Pancreas (tissue), 10 donors: ENCODE measurements around the gene MAP3K8. TPM values are rescaled to one million over a fixed set of nuclear protein-coding genes. Genes with fewer than 3 reads are reported as not detected.

Experiments used
- ATAC-seq, 4 donors: fragments of 200-7000 bp; cut with Tn5 transposase; one replicate each; pipeline versions ENCODE4 v1.8.0 to v1.9.1; 2020; ENCODE audit warnings: mild to moderate bottlenecking in 4 of 4, moderate library complexity in 4 of 4
- DNase-seq, 6 donors: peaks; one replicate each; pipeline ENCODE4 v3.0.0-alpha.2; 2020
- FAIRE-seq: peaks from 2 replicates; lab custom pipeline; 2012; peaks lifted over from hg19 to GRCh38; lab: Jason Lieb, UNC
- H3K27ac ChIP-seq, 4 donors: fragments of 200-600 bp; sonication (generic); 1 replicate in 3 of 4; 2 replicates in 1 of 4; pipeline versions ENCODE4 v1.5.0 to v1.8.0; 2020
- H3K27me3 ChIP-seq, 4 donors: fragments of 200-600 bp; one replicate each; pipeline ENCODE4 v1.8.0; 2021
- H3K36me3 ChIP-seq, 3 donors: fragments of 200-600 bp; sonication (generic) in 1 of 3; one replicate each; pipeline versions ENCODE4 v1.5.0 to v1.8.0; 2020 to 2021
- H3K4me1 ChIP-seq, 3 donors: fragments of 200-600 bp; one replicate each; pipeline ENCODE4 v1.8.0; 2021
- H3K4me3 ChIP-seq, 4 donors: fragments of 200-600 bp; sonication (generic) in 2 of 4; one replicate each; pipeline versions ENCODE4 v1.5.0 to v1.8.0; 2020 to 2021
- H3K9me3 ChIP-seq, 4 donors: fragments of 200-600 bp; one replicate each; pipeline ENCODE4 v1.8.0; 2021
- WGBS, 2 donors: extraction: QIAGEN DNeasy Blood & Tissue Kit; methylation state at CpG; one replicate each; pipeline ENCODE4 v1.1.7; 2013; 5-methylcytosine and 5-hydroxymethylcytosine counted together
- intact Hi-C, 3 donors: fragments of 100-400 bp; cut with DNase I; formaldehyde crosslinking; loops; one replicate each; pipeline versions ENCODE4 v1.11.1 to v1.14.2; 2022
- polyA plus RNA-seq, 2 donors: library from polyadenylated mRNA; stranded (reverse); fragments of 200-250 nt; gene quantifications; one replicate each; pipeline ENCODE4 v1.2.3, GENCODE V29; 2013
- total RNA-seq, 6 donors: library from RNA; stranded (reverse); fragmentation: NEBNext Ultra II Directional in 4 of 6; extraction: Animal tissue kit (Norgen Biotek cat#: 25700) in 4 of 6; gene quantifications; one replicate each; pipeline versions ENCODE4 v1.2.1 to v1.2.4, GENCODE V29; 2021 to 2023
- TF ChIP-seq, protein P1 (sequence below), 4 donors: fragments of 200-600 bp; sonication (generic) in 3 of 4; IDR thresholded peaks; one replicate each; pipeline versions ENCODE4 v1.5.0 to v1.8.0; 2021; ENCODE audit warnings: antibody characterized with exemption in 4 of 4
- donor health status: healthy with polysubstance abuse.
- donor health status: DM: no; HTN: no; CAD: no; lungs with moderate emphysema.
- donor health status: DM: no; HTN: no; CAD: no.
- donor health status: control.
- donor health status: control.
- donor health status: Bipolar disorder and iron deficiency.
- donor health status: DM: yes; HTN: yes; CAD: no.
- donor health status: DM: no; HTN: no; CAD: no.
- donor health status: DM: no; HTN: no; CAD: no.
- donor health status: DM: yes; HTN: yes; CAD: no.

The MAP3K8 gene
- total and polyA plus RNA-seq, 8 donors: 2.8 to 13.0 (median 5.3) TPM

DNA sequence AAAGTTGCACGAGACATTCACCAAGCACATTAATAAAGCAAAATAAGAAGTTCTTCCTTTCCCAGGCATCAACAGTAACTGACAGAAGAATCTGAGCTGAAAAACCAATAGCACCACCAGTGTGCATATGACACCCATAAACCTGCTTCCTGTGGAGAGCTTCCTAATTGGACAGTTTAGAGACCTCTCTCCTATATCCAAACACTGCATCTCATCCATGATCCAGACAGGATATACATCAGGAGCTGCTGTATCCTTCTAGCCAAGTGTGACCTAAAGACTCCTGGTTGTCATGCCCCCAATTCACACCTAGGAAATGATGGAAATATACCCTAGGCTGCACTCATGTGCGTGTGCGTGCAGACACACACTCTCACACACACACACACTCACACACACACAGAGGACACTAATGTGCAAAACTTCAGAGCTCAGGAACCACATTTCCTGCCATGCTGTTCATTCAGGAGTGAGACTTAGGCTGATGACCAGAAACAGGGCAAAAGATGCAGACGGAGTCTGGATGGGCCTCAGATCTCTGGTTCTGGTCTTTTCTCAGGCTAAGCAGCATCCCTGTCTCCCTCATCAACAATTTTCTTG, 58.0 kb downstream of the MAP3K8 start:
- Histone ChIP-seq H3K4me3 (no peak overlapping the region), H3K9me3 (no peaks in the 10 kb centered on the region), H3K27ac (no peak overlapping the region), H3K36me3 (no peaks in the 10 kb centered on the region), H3K4me1 (no peaks in the 10 kb centered on the region), H3K27me3 (no peaks in the 10 kb centered on the region)
- FAIRE-seq (no peak), ATAC-seq (no peak), DNase-seq (no peak)
- WGBS, 2 donors: 73 to 84% methylated on average over 4 of the region's 4 CpGs
- intact Hi-C loops: no loop called here
- TF ChIP-seq, protein P1, sequence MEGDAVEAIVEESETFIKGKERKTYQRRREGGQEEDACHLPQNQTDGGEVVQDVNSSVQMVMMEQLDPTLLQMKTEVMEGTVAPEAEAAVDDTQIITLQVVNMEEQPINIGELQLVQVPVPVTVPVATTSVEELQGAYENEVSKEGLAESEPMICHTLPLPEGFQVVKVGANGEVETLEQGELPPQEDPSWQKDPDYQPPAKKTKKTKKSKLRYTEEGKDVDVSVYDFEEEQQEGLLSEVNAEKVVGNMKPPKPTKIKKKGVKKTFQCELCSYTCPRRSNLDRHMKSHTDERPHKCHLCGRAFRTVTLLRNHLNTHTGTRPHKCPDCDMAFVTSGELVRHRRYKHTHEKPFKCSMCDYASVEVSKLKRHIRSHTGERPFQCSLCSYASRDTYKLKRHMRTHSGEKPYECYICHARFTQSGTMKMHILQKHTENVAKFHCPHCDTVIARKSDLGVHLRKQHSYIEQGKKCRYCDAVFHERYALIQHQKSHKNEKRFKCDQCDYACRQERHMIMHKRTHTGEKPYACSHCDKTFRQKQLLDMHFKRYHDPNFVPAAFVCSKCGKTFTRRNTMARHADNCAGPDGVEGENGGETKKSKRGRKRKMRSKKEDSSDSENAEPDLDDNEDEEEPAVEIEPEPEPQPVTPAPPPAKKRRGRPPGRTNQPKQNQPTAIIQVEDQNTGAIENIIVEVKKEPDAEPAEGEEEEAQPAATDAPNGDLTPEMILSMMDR (IDR thresholded peaks at IDR 0.05): no peak

DNA sequence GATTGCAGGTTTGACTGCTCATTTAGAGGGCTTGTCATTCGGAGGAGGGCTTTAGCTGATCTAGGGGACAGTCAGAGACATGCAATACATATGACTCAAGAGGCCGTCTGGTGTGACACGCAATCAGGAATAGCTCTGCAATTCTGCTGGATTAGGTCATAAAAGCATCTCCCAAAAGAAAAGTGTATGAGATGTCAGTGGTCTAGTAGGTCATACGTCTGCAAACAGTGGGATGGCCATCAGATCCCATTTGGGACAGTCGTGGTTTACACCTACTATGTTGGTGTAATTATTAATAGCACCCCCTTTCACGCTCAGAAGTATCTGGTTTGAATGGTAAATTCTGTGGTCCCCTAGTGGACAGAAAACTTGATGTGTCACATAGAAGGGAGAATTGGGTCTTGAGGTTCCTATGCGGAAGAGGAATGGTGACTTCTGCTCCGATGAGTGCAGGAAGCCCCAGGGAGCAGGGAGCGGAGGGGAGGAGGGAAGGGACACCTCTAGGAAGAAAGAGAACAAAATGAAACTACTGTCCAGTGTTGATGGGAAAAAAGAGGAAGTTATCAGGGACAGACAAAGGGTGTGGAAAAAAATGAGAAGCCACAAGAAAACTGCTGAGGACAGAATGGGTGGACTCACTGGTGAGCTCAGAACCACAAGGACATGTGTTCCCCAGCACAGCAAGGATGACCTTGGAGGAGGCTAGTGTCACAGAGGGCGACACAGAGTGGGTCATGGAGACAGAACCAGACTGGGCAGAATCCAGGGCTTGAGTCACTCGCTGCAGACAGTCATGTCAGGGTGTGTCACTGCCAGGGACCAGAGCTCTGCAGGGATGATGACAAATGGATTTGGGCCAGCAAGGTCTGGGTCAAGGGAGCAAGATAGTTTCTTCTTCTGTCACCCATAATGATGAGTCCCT, 59.9 kb downstream of the MAP3K8 start:
- DNase-seq (peak in 2 of 6 donors; percentile 10 to 59), ATAC-seq (peak in 3 of 4 donors; percentile 47 to 81 (median 75)), FAIRE-seq (no peak)
- WGBS, 2 donors: 69 to 77% methylated on average over 11 of the region's 11 CpGs
- Histone ChIP-seq H3K4me3 (no peak overlapping the region), H3K36me3 (no peaks in the 10 kb centered on the region), H3K4me1 (no peaks in the 10 kb centered on the region), H3K27ac (peak overlapping the region in 2 of 4 donors; percentile 30 to 38), H3K9me3 (no peaks in the 10 kb centered on the region), H3K27me3 (no peaks in the 10 kb centered on the region)
- intact Hi-C loops: no loop called here
- TF ChIP-seq, protein P1 (IDR thresholded peaks at IDR 0.05): no peak

DNA sequence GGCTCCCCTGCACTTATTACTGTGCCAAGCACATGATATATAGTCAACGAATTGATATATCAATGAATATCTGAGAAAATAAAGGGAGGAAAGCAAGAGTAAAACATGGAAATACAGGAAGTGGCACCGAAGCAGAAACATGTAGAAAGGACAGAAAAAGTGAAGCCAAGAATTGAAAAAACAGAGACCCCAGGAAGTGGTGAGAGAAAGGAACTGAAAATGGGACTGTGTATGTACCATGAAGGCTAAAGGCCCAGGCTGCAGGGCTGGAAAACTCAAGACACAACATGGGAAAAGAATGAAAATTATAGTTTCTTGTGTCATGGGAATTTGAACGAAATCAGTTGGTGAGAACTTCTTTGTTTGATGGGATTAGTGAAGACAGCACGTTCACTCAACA, 60.6 kb downstream of the MAP3K8 start:
- ATAC-seq (peak in 1 of 4 donors; percentile 13), FAIRE-seq (no peak), DNase-seq (no peak)
- H3K9me3 ChIP-seq: no peaks in the 10 kb centered on the region
- intact Hi-C loops: no loop called here
- H3K27me3 ChIP-seq: no peaks in the 10 kb centered on the region
- TF ChIP-seq, protein P1 (IDR thresholded peaks at IDR 0.05): no peak
- no peaks in the 10 kb centered on the region for H3K36me3 ChIP-seq
- H3K4me3 ChIP-seq: no peak overlapping the region
- peak overlapping the region in 1 of 4 donors; percentile 30 for H3K27ac ChIP-seq
- WGBS, 2 donors: 71 to 81% methylated on average over 4 of the region's 4 CpGs
- H3K4me1 ChIP-seq: no peaks in the 10 kb centered on the region

DNA sequence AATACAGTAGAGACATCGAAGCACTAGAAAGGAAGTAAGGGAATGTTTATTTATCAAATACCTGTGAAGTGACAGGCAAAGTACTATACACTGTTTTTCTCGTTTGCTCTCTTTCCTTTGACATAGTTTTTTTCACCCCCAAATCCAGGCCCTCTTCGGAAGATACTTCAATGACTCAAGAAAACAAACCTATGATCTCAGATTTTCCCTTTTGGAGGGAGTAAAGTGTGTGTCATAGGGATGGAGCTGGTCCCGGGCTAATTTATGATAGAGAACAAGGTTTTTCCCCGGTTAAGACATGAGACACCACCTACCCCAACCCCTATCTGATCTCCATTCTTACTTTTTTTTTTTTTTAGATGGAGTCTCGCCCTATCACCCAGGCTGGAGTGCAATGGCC, 61.7 kb downstream of the MAP3K8 start:
- H3K4me1 ChIP-seq: no peaks in the 10 kb centered on the region
- ATAC-seq (no peak), DNase-seq (no peak), FAIRE-seq (no peak)
- H3K36me3 ChIP-seq: no peaks in the 10 kb centered on the region
- intact Hi-C loops: no loop called here
- 63 to 81% methylated on average over 6 of the region's 6 CpGs for WGBS, 2 donors
- H3K27me3 ChIP-seq: no peaks in the 10 kb centered on the region
- H3K27ac ChIP-seq: no peak overlapping the region
- no peak overlapping the region for H3K4me3 ChIP-seq
- TF ChIP-seq, protein P1 (IDR thresholded peaks at IDR 0.05): no peak
- no peaks in the 10 kb centered on the region for H3K9me3 ChIP-seq
